ENCODE results near the gene CKS1B.

DNA sequence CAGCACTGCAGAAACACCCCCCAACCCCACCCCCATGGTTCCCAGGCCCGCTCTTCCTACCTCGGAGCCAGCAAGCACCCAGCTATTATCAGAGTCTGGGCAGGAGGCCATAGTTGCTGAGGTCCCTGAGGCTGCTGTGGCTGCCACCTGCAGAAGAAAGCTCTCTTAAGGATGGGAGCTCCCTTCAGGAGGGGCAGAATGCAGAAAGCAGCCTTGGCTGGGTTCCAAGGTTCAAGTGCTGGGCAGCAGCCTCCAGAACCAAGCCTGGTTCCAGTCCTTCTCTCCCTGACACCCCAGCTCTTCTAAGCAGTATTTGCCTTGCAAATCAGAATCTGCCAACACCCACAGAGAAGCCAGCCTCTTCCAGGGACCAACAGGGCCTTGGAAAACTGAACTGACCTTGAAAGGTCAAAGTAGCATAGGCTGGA, 20.9 kb upstream of the CKS1B start:
- TF ChIP-seq CTCF (IDR thresholded peaks at IDR 0.05): no peak
- TF ChIP-seq POLR2AphosphoS5 (IDR thresholded peaks at IDR 0.05): no peak
